Activated CD4-positive, alpha-beta T cell treated with anti-CD3 and anti-CD28 coated beads, Interleukin-2, Interleukin-4, amounts not matched to agents 100 ng/mL and 50 ng/mL, durations not matched to agents 16 hours and 8 hours (primary cell): Measurements from ENCODE around the gene TMEM50B.
"Not testable (repeated sequence)": the region's sequence is repeated elsewhere in the genome, so short reads cannot be mapped to it uniquely, and the experiment has no call there.

ENCODE experiments used
- DNase-seq: peaks from one replicate; pipeline ENCODE4 v3.0.0-alpha.2; 2020; ENCODE audit warnings: low spot score

TMEM50B gene

GRCh38 chr21:33428669-33429068 is 51.1 kb downstream of the TMEM50B start:
- DNase-seq = no peak

- no peak for DNase-seq
Measured at GRCh38 chr21:33427051-33427450, 52.7 kb downstream of the TMEM50B start.

GRCh38 chr21:33425825-33426224 is 53.9 kb downstream of the TMEM50B start:
- no peak for DNase-seq

- DNase-seq = no peak
Measured at GRCh38 chr21:33424214-33424613, 55.6 kb downstream of the TMEM50B start.

GRCh38 chr21:33421713-33422393 is 57.9 kb downstream of the TMEM50B start:
- no peak for DNase-seq

- DNase-seq = no peak
Measured at GRCh38 chr21:33419538-33420123, 60.1 kb downstream of the TMEM50B start.

GRCh38 chr21:33418691-33419090 is 61.1 kb downstream of the TMEM50B start:
- no peak for DNase-seq

GRCh38 chr21:33414926-33415325 is 64.8 kb downstream of the TMEM50B start:
- DNase-seq = no peak

- no peak for DNase-seq
Measured at GRCh38 chr21:33414068-33414467, 65.7 kb downstream of the TMEM50B start.

- no peak for DNase-seq
Measured at GRCh38 chr21:33412832-33413519, 66.8 kb downstream of the TMEM50B start.

- DNase-seq = not testable (repeated sequence)
Measured at GRCh38 chr21:33412439-33412831, 67.3 kb downstream of the TMEM50B start.

- no peak for DNase-seq
Measured at GRCh38 chr21:33411949-33412430, 67.8 kb downstream of the TMEM50B start.

- peak; percentile 23 for DNase-seq
Measured at GRCh38 chr21:33406493-33406892, 73.3 kb downstream of the TMEM50B start.

GRCh38 chr21:33403786-33404585 is 75.8 kb downstream of the TMEM50B start:
- no peak for DNase-seq

- no peak for DNase-seq
Measured at GRCh38 chr21:33403128-33403785, 76.5 kb downstream of the TMEM50B start, which contains the start of gene IFNGR2. IFNGR2 (plus strand) TSS chr21:33403413; CDS start chr21:33403544, 131 bp downstream.

GRCh38 chr21:33402001-33402979 is 77.5 kb downstream of the TMEM50B start:
- DNase-seq = no peak

- no peak for DNase-seq
Measured at GRCh38 chr21:33401630-33401992, 78.2 kb downstream of the TMEM50B start.
